ENCODE measurements around the gene KLF3. TPM values are rescaled to one million over a fixed set of nuclear protein-coding genes. Genes with fewer than 3 reads are reported as not detected.

The KLF3 gene
- total RNA-seq, 1 donor from 2014 or later = 15.9 TPM

- ChIA-PET CTCF (no interaction called here), POLR2A (no interaction called here)
- TF ChIP-seq CTCF (IDR thresholded peaks at IDR 0.05) = no peak
- no peak for DNase-seq
- H3K27ac Mint-ChIP-seq = no peak overlapping the region
- no peaks in the 10 kb centered on the region for H3K27me3 Mint-ChIP-seq
- no peaks in the 10 kb centered on the region for H3K9me3 Mint-ChIP-seq
- intact Hi-C loops (cut with micrococcal nuclease) = loop anchor here (5.0 kb wide), 2 partner anchors 177 to 878 kb away; partner anchors contain the start of gene TLR6
- H3K4me1 Mint-ChIP-seq = peaks cover 32% of the 10 kb centered on the region
- no peak for ATAC-seq (ENCODE audit: low read depth)
- peaks cover 53% of the 10 kb centered on the region for H3K36me3 Mint-ChIP-seq (ENCODE audit: low read depth)
- no peak overlapping the region for H3K4me3 Mint-ChIP-seq
Measured at GRCh38 chr4:38679921-38680320, 15.9 kb downstream of the KLF3 start.

DNA sequence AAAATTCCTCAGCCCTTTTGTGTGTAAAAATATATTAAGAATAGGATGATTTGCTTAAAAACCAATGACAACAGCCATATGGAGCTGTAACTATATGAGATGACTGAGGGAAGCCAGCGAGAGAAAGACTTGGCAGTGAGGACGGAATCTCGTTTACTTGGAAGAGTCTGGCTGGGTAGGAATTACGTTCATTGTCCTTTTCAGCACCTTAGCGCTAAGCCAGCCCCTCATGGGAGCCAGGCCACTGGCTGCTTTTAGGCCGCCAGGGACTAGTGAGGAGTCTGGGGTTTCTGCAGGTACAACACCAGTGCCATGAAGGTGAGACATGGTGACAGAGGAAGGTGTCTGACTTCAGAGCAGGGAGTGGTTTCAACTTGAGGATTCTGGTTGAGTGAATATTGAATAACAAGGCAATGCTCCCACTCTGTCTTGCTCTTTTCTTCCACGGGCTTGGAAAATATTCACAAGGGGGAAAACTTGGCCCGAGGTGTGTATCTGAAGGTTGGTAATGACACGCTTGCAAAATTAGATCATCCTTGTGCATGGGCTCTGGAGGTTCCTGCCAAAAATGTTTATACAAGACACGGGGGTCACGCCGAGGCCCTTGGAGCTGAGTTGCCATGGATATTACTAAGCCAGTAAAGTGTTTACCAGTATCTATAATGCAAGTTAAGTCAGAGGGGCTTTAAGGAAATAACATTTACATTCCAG, 17.4 kb downstream of the KLF3 start:
- H3K27me3 Mint-ChIP-seq = no peaks in the 10 kb centered on the region
- POLR2A ChIA-PET = no interaction called here
- no peak overlapping the region for H3K27ac Mint-ChIP-seq
- CTCF ChIA-PET = interaction anchor here (2.1 kb wide), 1 partner anchor 501 kb away, joined by 12 read pairs; no protein-coding TSS in a partner anchor
- no peak for TF ChIP-seq CTCF (IDR thresholded peaks at IDR 0.05)
- H3K4me1 Mint-ChIP-seq = peaks cover 21% of the 10 kb centered on the region
- intact Hi-C loops (cut with micrococcal nuclease) = no loop called here
- H3K4me3 Mint-ChIP-seq = no peak overlapping the region
- H3K36me3 Mint-ChIP-seq (ENCODE audit: low read depth) = peaks cover 62% of the 10 kb centered on the region
- no peak for ATAC-seq (ENCODE audit: low read depth)
- no peak for DNase-seq
- H3K9me3 Mint-ChIP-seq = no peaks in the 10 kb centered on the region

DNA sequence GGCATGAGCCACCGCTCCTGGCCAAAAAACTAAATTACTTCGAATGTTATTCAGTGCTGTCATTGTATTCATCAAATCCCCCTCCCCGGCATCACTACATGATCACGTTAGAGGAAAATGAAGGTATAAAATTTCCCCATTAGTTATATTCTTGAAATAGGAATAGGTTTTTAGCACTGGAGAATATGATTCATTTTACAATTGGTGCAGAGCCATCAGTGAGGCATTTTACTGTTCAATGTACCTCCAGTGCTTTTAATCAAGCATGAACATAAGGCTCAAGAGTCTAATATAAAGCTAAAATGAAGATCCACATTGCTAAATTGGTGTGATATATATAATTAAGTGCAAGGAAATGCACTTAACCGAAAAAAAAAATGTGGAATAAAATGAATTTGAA, 18.3 kb downstream of the KLF3 start:
- ATAC-seq (ENCODE audit: low read depth) (no peak), DNase-seq (no peak)
- Mint-ChIP-seq H3K9me3 (no peaks in the 10 kb centered on the region), H3K4me3 (no peak overlapping the region), H3K36me3 (ENCODE audit: low read depth) (peaks cover 67% of the 10 kb centered on the region), H3K27me3 (no peaks in the 10 kb centered on the region), H3K4me1 (peaks cover 20% of the 10 kb centered on the region), H3K27ac (no peak overlapping the region)
- CTCF ChIA-PET = interaction anchor here (2.1 kb wide), 1 partner anchor 502 kb away, joined by 12 read pairs; no protein-coding TSS in a partner anchor
- TF ChIP-seq CTCF (IDR thresholded peaks at IDR 0.05) = no peak
- intact Hi-C loops (cut with micrococcal nuclease) = no loop called here
- POLR2A ChIA-PET = no interaction called here

- H3K4me1 Mint-ChIP-seq = peaks cover 17% of the 10 kb centered on the region
- POLR2A ChIA-PET = no interaction called here
- intact Hi-C loops (cut with micrococcal nuclease) = no loop called here
- ATAC-seq (ENCODE audit: low read depth) = no peak
- TF ChIP-seq CTCF (IDR thresholded peaks at IDR 0.05) = no peak
- H3K4me3 Mint-ChIP-seq = no peak overlapping the region
- CTCF ChIA-PET = interaction anchor here (1.0 to 2.1 kb wide), 2 partner anchors 99 to 503 kb away, joined by 3 to 12 read pairs; partner anchors contain the start of gene TLR10
- peaks cover 71% of the 10 kb centered on the region for H3K36me3 Mint-ChIP-seq (ENCODE audit: low read depth)
- H3K27ac Mint-ChIP-seq = no peak overlapping the region
- no peak for DNase-seq
- no peaks in the 10 kb centered on the region for H3K9me3 Mint-ChIP-seq
- no peaks in the 10 kb centered on the region for H3K27me3 Mint-ChIP-seq
Measured at GRCh38 chr4:38683276-38683675, 19.3 kb downstream of the KLF3 start.

DNA sequence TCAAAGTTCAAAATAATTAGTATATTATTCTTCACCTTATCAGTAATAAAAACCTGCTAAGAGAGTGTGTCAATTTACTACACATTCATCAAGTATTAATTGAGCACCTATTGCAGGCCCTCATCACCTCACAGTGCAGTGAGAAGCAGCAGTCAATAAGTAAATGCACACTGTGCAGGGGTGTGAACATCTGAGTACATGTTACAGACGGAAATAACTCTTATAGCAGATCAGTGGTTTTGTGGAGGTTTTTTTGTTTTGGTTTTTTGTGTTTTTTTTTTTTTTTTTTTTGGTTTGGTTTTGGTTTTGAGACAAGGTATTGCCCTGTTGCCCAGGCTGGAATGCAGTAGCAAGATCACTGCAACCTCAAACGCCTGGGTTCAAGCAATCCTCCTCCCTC, 20.3 kb downstream of the KLF3 start:
- DNase-seq (no peak), ATAC-seq (ENCODE audit: low read depth) (no peak)
- ChIA-PET CTCF (interaction anchor here (1.0 kb wide), 1 partner anchor 98 kb away, joined by 3 read pairs; the partner anchor contains the start of gene TLR10), POLR2A (interaction anchor here (0.7 kb wide), 1 partner anchor 354 kb away, joined by 6 read pairs; no protein-coding TSS in a partner anchor)
- intact Hi-C loops (cut with micrococcal nuclease) = no loop called here
- TF ChIP-seq CTCF (IDR thresholded peaks at IDR 0.05) = no peak
- H3K36me3 Mint-ChIP-seq (ENCODE audit: low read depth) = peaks cover 71% of the 10 kb centered on the region
- no peak overlapping the region for H3K4me3 Mint-ChIP-seq
- H3K27me3 Mint-ChIP-seq = no peaks in the 10 kb centered on the region
- H3K4me1 Mint-ChIP-seq = peaks cover 15% of the 10 kb centered on the region
- H3K9me3 Mint-ChIP-seq = no peaks in the 10 kb centered on the region
- H3K27ac Mint-ChIP-seq = no peak overlapping the region

Data from activated B cell treated with CpG ODN at 0.5 μM for 24 hours (primary cell).